Measurements from ENCODE around the gene PRSS56.
"Not testable (repeated sequence)": the region's sequence is repeated elsewhere in the genome, so short reads cannot be mapped to it uniquely, and the experiment has no call there.

Gene PRSS56

GRCh38 chr2:232542715-232543467, 22.7 kb downstream of the PRSS56 start:
- DNase-seq = no peak

DNA sequence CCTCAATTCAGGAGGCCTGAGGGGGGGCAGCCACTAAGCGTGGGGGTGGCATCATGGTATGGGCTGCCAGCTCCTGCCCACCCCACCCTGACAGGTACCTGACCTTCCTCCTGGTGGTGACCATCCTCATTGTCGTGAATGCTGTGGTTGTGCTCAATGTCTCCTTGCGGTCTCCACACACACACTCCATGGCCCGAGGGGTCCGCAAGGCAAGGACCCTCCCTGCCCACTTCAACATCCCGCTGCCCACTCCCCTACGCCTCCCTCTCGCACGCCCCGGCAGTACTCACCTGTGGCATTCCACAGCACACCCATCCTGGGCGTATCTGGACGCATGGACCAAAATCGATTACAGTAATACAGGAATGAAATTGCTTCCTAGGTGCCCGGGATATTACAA, 23.3 kb downstream of the PRSS56 start:
- DNase-seq = no peak

DNA sequence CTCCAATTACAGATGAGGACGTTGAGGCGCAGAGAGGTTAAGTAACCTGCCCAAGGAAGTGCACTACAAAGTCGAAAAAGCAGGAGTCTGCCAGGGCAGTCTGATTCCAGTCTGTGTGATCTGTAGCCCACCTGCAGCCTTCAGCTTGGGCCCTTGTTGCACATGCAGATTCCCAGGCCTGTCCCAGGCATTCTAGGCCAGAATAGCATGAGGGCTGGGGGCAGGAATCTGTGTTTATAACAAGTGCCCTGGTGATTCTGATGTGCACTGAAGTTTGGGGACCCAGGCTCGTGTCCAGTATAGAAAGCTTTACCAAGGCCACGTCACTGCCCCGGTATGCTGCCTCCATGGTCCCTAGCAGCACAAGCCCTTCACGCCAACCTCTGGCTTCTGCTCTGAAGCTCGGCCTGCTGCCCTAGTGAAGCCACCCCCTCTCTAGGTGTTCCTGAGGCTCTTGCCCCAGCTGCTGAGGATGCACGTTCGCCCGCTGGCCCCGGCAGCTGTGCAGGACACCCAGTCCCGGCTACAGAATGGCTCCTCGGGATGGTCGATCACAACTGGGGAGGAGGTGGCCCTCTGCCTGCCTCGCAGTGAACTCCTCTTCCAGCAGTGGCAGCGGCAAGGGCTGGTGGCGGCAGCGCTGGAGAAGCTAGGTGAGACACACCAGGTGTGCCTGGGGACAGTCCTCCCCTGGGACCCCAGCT, 23.9 kb downstream of the PRSS56 start:
- no peak for DNase-seq

- DNase-seq = no peak
Measured at GRCh38 chr2:232544674-232545073, 24.5 kb downstream of the PRSS56 start.

GRCh38 chr2:232545511-232546375, 25.6 kb downstream of the PRSS56 start:
- no peak for DNase-seq

GRCh38 chr2:232547991-232548390, 27.8 kb downstream of the PRSS56 start:
- no peak for DNase-seq

- DNase-seq = peak; percentile 26
Measured at GRCh38 chr2:232549655-232550353, 29.6 kb downstream of the PRSS56 start.

GRCh38 chr2:232550354-232551249, 30.4 kb downstream of the PRSS56 start, which contains the start of the genes EIF4E2 and TIGD1:
Gene EIF4E2, plus strand, starts transcription at chr2:232550689. Its CDS starts 36 bp downstream, at chr2:232550725.
Gene TIGD1, minus strand, starts transcription at chr2:232550557. Its CDS starts 675 bp downstream, at chr2:232549882.
- peak; percentile 79 for DNase-seq

DNA sequence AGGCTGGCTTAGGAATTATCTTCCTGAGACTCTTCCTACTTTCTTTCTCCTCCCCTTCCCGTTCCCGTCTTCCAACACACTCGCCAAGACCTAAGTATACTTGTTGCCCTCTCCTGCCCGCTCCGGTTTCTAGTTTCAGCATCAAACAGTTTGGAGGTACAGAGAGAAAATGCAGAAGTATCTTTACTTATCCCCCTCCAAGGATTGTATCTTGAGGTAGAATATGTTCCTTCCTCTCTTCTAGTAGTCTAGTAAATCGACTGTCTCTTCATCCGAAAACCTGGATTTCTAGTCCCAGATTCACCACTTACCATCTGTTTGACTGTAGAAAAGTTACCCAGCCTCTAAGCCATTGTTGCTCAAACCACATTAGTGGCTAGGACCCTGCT, 31.1 kb downstream of the PRSS56 start:
- DNase-seq = no peak

DNA sequence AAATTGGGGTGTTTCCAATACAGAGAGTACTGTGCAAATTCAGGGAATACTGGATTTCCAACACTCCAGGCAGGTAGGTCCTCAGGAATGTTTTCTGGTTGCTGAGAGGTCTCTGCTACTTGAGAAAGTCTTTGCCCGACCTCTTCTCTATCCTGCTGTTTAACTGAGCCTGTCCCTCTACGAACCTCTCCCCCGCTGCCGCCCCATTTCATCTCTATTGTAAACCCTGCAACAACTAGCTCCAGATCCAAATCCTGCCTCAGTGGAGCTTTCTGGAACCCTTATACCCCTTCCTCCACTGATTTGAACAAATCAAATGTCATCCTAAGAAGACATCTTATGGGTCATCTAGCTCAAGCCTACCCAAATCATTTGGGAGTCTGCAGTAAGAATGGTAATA, 31.6 kb downstream of the PRSS56 start:
- no peak for DNase-seq

DNA sequence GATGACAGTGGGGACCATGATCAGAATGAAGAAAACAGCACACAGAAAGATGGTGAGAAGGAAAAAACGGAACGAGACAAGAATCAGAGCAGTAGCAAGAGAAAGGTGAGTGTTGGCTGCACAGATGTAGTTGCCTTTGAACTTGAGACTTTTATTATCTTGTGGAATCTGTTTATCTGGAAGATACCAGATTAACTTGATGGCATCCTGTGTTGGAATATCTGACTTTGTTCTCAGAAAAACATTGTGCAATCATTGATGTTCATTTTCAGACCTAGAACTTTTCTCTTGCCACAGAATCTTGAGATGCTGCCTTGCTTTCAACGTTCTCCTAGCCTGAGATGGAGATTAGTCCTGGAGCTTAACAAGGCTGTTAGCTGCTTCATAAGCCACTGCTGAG, 36.2 kb downstream of the PRSS56 start:
- no peak for DNase-seq

- DNase-seq = no peak
Measured at GRCh38 chr2:232562515-232563151, 42.4 kb downstream of the PRSS56 start.

DNA sequence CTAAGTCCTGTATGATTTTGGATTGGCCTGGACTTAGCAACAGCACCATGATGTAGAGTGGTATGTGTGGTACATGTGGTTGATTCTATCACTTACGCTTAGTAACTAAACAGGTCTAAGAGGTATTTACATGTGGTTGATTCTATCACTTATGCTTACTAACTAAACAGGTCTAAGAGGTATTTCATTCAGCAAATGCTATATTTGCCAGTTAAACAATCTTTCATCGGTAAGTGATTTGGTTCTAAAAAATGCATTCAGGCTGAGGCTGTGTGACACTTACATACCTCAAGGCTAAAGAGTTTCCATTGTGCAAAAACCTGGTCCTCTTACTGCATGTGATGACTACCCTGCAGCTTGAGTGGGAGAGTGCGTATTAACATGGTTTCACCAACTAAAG, 43.4 kb downstream of the PRSS56 start:
- no peak for DNase-seq

- no peak for DNase-seq
Measured at GRCh38 chr2:232567721-232568120, 47.5 kb downstream of the PRSS56 start.

GRCh38 chr2:232568161-232568560, 48.0 kb downstream of the PRSS56 start:
- peak; percentile 7 for DNase-seq

- DNase-seq = no peak
Measured at GRCh38 chr2:232569541-232569940, 49.4 kb downstream of the PRSS56 start.

DNA sequence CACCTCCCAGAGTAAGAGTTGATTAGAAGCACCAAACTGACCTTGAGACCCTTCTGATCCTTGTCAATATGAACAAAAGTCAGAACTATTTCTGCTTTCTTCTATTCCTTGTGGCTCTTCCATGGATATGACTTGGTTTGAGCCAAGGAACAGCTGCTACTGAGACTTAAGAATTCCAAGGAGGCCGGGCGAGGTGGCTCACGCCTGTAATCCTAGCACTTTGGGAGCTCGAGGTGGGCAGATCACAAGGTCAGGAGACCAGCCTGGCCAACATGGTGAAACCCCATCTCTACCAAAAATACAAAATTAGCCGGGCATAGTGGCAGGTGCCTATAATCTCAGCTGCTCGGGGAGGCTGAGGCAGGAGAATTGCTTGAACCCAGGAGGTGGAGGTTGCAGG, 50.3 kb downstream of the PRSS56 start:
- DNase-seq = not testable (repeated sequence)

- no peak for DNase-seq
Measured at GRCh38 chr2:232571026-232571474, 50.9 kb downstream of the PRSS56 start.

GRCh38 chr2:232573042-232573441, 52.9 kb downstream of the PRSS56 start:
- DNase-seq = peak; percentile 2

- no peak for DNase-seq
Measured at GRCh38 chr2:232573771-232574435, 53.7 kb downstream of the PRSS56 start.
